Endothelial cell of umbilical vein (primary cell): ENCODE results near the gene VSTM4.

Source experiments
- CTCF ChIP-seq, 2 donors: IDR thresholded peaks; 1 replicate in 1 of 2; 2 replicates in 1 of 2; pipeline ENCODE4 v1.5.1; 2011; ENCODE audit warnings: low read length in 2 of 2, mild to moderate bottlenecking in 2 of 2, moderate library complexity in 2 of 2, control low read depth in 1 of 2, inconsistent platforms in 1 of 2, low read depth in 1 of 2; ENCODE audit not compliant: insufficient read depth in 1 of 2; ENCODE audit errors: extremely low read depth in 1 of 2
- POLR2A ChIP-seq: IDR thresholded peaks from 2 replicates; pipeline ENCODE4 v1.6.1; 2012; ENCODE audit warnings: low read depth, mild to moderate bottlenecking, control low read depth, low read length

GRCh38 chr10:49115015-49115795 is at the start of gene VSTM4:
- no peak for TF ChIP-seq CTCF (IDR thresholded peaks at IDR 0.05; ENCODE audit: extremely low read depth in 1 of 2, insufficient read depth in 1 of 2, low read depth in 1 of 2, low read length in 2 of 2)
- no peak for TF ChIP-seq POLR2A
